BLaER1 (cell line): ENCODE measurements around the gene CTCFL.

Source experiments
- H3K27ac ChIP-seq: shearing (Covaris generic); formaldehyde crosslinking; 2 replicates; pipeline ENCODE4 v1.8.1; 2022
- H3K27me3 ChIP-seq: shearing (Covaris generic); formaldehyde crosslinking; 2 replicates; pipeline ENCODE4 v1.8.1; 2022
- H3K36me3 ChIP-seq: shearing (Covaris generic); formaldehyde crosslinking; 2 replicates; pipeline ENCODE4 v1.8.1; 2022
- H3K4me1 ChIP-seq: shearing (Covaris generic); formaldehyde crosslinking; 2 replicates; pipeline ENCODE4 v1.8.1; 2022
- H3K4me2 ChIP-seq: shearing (Covaris generic); formaldehyde crosslinking; 2 replicates; pipeline ENCODE4 v1.8.1; 2022
- H3K4me3 ChIP-seq: shearing (Covaris generic); formaldehyde crosslinking; 2 replicates; pipeline ENCODE4 v1.8.1; 2022
- H3K9ac ChIP-seq: shearing (Covaris generic); formaldehyde crosslinking; 2 replicates; pipeline ENCODE4 v1.8.1; 2022
- H3K9me3 ChIP-seq: shearing (Covaris generic); formaldehyde crosslinking; 2 replicates; pipeline ENCODE4 v1.8.1; 2022
- H4K20me1 ChIP-seq: shearing (Covaris generic); formaldehyde crosslinking; 2 replicates; pipeline ENCODE4 v1.8.1; 2022
- Cebpa-rat ChIP-seq: shearing (Covaris generic); IDR thresholded peaks from 2 replicates; pipeline ENCODE4 v1.8.1; 2022

The CTCFL gene

DNA sequence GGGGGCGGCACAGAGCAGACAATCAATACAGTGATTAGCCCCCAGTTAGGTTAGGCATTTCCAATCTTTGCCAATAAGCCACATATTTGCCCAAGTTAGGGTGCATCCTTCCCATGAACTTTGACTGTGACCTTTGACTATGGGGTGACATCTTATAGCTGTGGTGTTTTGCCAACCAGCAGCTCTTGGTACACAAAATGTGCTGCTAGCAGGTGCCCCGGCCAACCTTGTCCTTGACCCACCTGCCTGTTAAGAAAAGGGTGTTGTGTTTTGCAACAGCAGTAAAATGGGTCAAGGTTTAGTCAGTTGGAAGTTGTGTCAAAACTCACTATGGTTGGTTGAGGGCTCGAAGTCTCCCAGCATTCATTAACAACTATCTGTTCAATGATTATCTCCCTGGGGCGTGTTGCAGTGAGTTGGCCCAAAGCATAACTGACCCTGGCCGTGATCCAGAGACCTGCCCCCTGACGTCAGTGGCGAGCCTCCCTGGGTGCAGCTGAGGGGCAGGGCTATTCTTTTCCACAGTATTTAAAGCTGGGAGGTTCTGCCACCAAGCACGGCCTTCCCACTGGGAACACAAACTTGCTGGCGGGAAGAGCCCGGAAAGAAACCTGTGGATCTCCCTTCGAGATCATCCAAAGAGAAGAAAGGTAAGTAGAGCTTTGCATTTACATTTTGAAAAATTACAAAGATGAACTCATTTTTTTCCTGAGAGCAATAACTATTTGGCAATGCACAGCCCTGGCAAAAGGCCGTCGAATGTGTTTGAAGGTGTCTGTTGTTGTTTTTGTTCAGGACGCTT lies 35.8 kb upstream of the CTCFL start, which contains the start of gene PCK1:
Gene PCK1, plus strand, starts transcription at position 557 of the 802 bp plus-strand sequence. CDS start 302 bp downstream, outside the sequence.
- no peak for TF ChIP-seq Cebpa-rat

DNA sequence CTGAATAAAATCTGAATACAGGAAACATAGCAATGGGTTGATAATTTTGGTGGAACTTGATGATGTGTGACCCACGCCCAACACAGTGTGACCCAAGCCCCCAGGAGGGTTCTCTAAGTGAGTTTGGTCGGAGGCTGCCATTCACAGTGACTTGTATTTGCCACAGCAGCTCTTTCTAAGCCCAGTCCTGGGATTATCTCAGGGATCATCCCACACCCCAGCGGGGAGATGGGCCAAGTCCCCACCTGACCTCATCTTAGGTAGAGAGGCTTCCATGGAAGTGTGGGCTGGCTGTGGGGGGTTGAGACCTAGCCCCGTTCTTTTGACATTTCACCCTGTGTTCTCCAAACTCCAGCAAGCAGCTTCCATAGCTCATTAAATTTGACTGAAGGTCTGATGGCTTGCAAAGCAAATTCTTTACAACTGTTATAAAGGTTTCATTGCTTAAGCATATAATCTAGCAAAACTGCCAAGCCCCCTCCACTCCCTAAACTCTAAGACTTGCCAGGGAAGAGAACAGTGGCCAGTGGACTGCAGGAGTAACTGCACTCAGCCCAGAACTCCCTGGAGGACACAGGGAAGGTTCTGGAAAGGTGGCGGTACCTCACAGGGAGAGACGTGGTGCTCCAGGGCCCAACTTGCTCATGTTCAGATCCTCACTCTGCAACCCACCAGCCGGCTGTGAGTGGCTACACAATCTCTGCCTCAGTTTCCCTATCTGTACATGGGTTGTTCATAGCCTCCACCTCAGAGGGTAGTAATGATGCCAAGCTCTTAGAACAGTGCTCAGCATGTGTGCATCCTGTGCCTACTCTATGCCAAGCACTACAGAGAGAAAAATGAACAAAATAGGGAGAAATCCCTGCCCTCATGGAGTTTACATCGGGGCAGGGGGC lies 35.0 kb upstream of the CTCFL start:
- Histone ChIP-seq H3K9me3 (no peaks in the 10 kb centered on the region), H3K9ac (no peak overlapping the region), H4K20me1 (no peaks in the 10 kb centered on the region), H3K4me3 (no peak overlapping the region), H3K4me2 (peak overlapping the region; percentile 54), H3K27ac (no peak overlapping the region), H3K36me3 (no peaks in the 10 kb centered on the region), H3K4me1 (peaks cover 36% of the 10 kb centered on the region), H3K27me3 (no peaks in the 10 kb centered on the region)
- no peak for TF ChIP-seq Cebpa-rat

More for the DNA sequence above, 35.8 kb upstream of the CTCFL start, which contains the start of gene PCK1:
- H3K9me3 ChIP-seq: no peaks in the 10 kb centered on the region
- peak within 1 kb of the TSS; percentile 54 for H3K4me2 ChIP-seq
- no peaks in the 10 kb centered on the region for H4K20me1 ChIP-seq
- H3K27me3 ChIP-seq: no peaks in the 10 kb centered on the region
- no peak within 1 kb of the TSS for H3K27ac ChIP-seq
- peaks cover 36% of the 10 kb centered on the region for H3K4me1 ChIP-seq
- H3K9ac ChIP-seq: no peak within 1 kb of the TSS
- H3K4me3 ChIP-seq: no peak within 1 kb of the TSS
- no peaks in the 10 kb centered on the region for H3K36me3 ChIP-seq

DNA sequence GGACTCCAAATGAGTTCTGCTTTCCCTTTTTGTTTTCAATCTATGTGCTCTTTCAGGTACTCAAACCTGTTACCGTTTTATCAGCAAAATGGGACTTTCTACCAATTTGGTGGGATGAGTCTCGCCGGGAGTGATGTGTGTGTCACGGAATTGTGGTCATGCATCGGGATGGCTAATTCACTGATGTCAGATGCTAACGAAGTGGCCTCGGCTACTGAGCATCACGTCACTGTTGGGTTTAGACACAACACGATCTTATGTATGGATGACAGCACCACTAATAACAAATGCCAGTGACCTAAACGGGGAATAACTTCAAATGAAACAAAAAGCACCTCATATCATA lies 34.3 kb upstream of the CTCFL start:
- TF ChIP-seq Cebpa-rat: no peak
- no peaks in the 10 kb centered on the region for H4K20me1 ChIP-seq
- H3K36me3 ChIP-seq: no peaks in the 10 kb centered on the region
- peaks cover 36% of the 10 kb centered on the region for H3K4me1 ChIP-seq
- no peak overlapping the region for H3K27ac ChIP-seq
- H3K27me3 ChIP-seq: no peaks in the 10 kb centered on the region
- no peaks in the 10 kb centered on the region for H3K9me3 ChIP-seq
- H3K4me3 ChIP-seq: no peak overlapping the region
- peak overlapping the region; percentile 54 for H3K4me2 ChIP-seq
- H3K9ac ChIP-seq: no peak overlapping the region

DNA sequence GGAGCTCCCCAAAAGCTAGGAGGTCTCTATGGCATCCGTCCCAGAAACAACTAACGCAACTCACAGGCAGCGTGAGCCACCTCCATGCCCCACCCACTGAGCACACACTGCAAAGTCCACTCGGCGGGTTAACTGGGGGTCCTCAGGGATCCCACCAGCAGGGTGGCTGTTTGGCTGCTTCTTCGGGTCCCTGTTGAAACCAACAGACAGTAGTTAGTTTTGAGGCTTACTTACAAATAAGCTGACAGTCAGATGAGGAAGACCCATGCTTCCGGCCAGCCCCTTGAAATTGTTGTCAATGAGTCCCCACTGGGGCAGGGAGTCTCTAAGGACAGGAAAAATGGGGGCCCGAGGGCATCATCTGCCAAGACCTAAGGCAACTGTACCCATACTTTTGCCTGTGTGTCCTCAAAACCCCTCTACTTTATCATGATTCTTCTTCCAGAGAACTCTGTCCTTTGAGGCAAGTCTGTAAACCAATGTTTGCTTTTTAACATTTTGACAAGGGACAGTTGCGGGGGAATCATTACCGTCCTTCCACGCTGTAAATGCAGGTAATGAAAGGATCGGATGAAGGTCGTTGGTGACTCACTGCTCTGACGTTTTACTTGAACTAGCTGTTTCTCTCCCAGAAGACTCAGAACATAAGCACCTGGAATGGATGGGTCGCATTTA lies 33.8 kb upstream of the CTCFL start:
- no peaks in the 10 kb centered on the region for H3K27me3 ChIP-seq
- peak overlapping the region; percentile 54 for H3K4me2 ChIP-seq

DNA sequence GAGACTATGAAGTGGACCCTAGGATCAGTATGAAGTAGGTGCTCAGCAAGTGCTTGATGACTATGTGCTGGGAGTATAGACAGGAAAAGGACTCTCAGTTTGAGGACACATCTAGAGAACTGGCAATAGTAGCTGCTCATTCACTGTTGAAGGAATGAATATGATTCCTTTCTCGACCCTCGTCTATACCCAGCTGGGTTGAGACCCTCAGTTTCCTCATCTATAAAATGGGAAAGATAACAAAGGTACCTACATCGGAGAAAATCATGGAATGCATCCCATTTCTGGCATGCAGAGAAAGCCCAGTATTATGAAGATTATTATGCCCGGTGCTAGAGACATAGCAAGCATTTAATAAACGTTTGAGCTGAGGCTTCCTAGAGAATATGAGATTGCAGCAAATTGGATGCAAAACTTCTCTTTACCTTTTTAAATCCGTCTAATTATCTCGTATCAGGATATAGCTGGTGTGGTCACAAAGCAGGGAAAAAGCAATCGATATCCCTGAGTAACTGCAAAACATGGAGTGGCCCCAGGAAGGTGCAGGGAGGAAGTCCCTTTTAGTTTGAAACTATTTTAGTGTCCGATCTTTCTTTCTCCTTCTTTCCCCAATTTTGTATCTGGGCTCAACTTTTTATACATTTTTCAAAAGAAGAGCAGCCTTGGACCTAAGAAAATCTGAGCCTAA lies 33.1 kb upstream of the CTCFL start:
- H3K27me3 ChIP-seq: no peaks in the 10 kb centered on the region
- TF ChIP-seq Cebpa-rat: no peak
- H4K20me1 ChIP-seq: no peaks in the 10 kb centered on the region
- no peak overlapping the region for H3K4me3 ChIP-seq
- peak overlapping the region; percentile 54 for H3K4me2 ChIP-seq
- H3K9me3 ChIP-seq: no peaks in the 10 kb centered on the region
- no peak overlapping the region for H3K9ac ChIP-seq
- H3K4me1 ChIP-seq: peaks cover 36% of the 10 kb centered on the region
- H3K36me3 ChIP-seq: no peaks in the 10 kb centered on the region
- no peak overlapping the region for H3K27ac ChIP-seq

More for the DNA sequence above, 33.8 kb upstream of the CTCFL start:
- no peak for TF ChIP-seq Cebpa-rat
- no peak overlapping the region for H3K4me3 ChIP-seq
- H3K4me1 ChIP-seq: peaks cover 36% of the 10 kb centered on the region
- H4K20me1 ChIP-seq: no peaks in the 10 kb centered on the region
- no peak overlapping the region for H3K27ac ChIP-seq
- H3K9me3 ChIP-seq: no peaks in the 10 kb centered on the region
- no peaks in the 10 kb centered on the region for H3K36me3 ChIP-seq
- no peak overlapping the region for H3K9ac ChIP-seq

DNA sequence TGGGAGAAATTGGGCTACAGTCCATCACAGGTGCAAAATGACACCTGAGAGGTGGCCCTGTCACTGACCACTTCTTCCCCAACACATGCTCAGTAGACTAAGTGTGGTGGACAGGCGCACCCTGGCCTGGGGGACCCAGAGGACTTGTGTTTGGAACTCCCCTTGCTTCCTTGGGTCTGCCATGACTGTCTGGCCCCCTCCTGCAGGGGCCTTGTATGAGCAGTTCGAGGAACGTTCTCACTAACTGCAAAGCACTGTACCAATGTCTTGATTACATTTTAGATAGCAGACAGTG lies 32.0 kb upstream of the CTCFL start:
- TF ChIP-seq Cebpa-rat: no peak
- H3K27me3 ChIP-seq: no peaks in the 10 kb centered on the region
- no peak overlapping the region for H3K4me2 ChIP-seq
- no peak overlapping the region for H3K27ac ChIP-seq
- H3K9ac ChIP-seq: no peak overlapping the region
- H3K36me3 ChIP-seq: no peaks in the 10 kb centered on the region
- H3K9me3 ChIP-seq: no peaks in the 10 kb centered on the region
- peaks cover 35% of the 10 kb centered on the region for H3K4me1 ChIP-seq
- H4K20me1 ChIP-seq: no peaks in the 10 kb centered on the region
- no peak overlapping the region for H3K4me3 ChIP-seq

DNA sequence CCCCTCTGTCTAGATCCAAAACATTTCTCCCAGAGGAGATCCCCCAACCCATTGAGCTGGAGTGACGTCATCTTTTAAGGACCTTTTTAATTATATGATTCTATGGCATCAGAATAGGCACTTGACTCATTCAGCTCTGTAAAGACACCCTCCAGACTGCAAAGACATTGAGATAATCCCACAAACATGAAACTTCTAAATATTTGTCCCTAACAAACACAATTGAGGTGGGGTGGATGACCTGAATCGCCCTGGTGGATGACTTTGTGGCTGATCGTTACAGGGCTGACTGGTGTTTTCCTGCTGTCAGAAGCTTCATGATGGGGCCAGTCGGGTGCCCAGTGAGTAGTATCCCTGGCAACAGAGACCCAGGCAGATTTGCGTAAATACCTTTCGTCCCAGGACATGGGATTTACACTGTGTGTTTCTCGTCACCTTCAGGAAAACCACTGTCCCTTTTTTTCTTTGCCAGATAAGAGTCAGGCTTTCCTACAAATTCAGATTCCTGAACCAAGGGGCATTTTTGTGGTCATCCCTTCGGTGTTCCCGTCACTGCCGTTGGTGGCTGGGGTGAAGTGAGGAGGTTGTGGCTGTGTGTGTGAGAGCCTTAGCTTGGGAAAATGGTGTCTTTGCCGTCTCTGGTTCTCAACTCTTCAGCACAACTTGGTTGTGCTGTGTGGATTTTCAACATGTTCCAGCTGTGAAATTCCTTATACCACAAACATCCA lies 30.7 kb upstream of the CTCFL start:
- H3K4me2 ChIP-seq: no peak overlapping the region
- no peak overlapping the region for H3K9ac ChIP-seq
- no peak overlapping the region for H3K27ac ChIP-seq
- peaks cover 25% of the 10 kb centered on the region for H3K4me1 ChIP-seq
- H4K20me1 ChIP-seq: no peaks in the 10 kb centered on the region
- no peaks in the 10 kb centered on the region for H3K9me3 ChIP-seq
- no peaks in the 10 kb centered on the region for H3K36me3 ChIP-seq
- no peak for TF ChIP-seq Cebpa-rat
- no peak overlapping the region for H3K4me3 ChIP-seq
- no peaks in the 10 kb centered on the region for H3K27me3 ChIP-seq

DNA sequence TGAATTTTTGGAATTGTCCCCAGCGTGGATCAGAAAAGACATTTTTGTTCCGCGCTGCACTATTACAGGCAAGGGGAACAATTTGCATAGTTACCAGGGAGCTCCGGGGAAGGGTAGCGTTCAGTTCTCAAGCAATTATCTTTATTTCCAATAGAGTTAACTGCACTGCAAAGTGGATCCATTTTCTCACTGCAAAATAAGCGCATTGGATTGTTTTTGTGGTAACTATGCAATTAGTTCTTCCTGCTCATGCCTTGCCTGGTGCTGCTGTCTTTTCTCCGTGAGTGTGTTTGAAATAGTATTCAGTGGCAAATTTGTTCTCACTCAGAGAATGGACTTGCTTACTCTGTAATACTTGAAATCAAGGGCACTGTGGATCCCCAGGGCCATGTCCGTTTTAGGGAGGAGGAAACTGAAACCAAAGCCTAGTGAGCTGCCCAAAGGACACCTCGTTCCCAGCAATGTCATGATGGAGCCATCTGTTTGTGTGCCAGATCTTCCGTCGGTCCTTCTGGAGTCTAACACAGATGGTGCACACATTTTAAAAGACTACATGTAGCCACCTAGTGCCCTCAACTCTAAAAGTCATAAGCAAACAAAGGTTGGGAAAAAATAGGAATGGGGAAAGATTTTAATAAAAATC lies 28.6 kb upstream of the CTCFL start:
- TF ChIP-seq Cebpa-rat: no peak
- Histone ChIP-seq H3K4me2 (no peak overlapping the region), H3K9me3 (no peaks in the 10 kb centered on the region), H3K4me1 (peaks cover 4% of the 10 kb centered on the region), H3K36me3 (no peaks in the 10 kb centered on the region), H3K4me3 (no peak overlapping the region), H3K9ac (no peak overlapping the region), H3K27ac (no peak overlapping the region), H3K27me3 (no peaks in the 10 kb centered on the region), H4K20me1 (no peaks in the 10 kb centered on the region)
